ENCODE results near the gene DECR2. TPM values are rescaled to one million over a fixed set of nuclear protein-coding genes. Genes with fewer than 3 reads are reported as not detected.
"Not testable (repeated sequence)": the region's sequence is repeated elsewhere in the genome, so short reads cannot be mapped to it uniquely, and the experiment has no call there.

DECR2 gene
- total RNA-seq, 1 donor from 2014 or later: 15.1 TPM

- H3K27me3 ChIP-seq (ENCODE audit: control insufficient read depth, insufficient read depth, low read length): no peaks in the 10 kb centered on the region
- H3K4me3 ChIP-seq (ENCODE audit: low read depth, low read length): no peak overlapping the region
- H3K36me3 ChIP-seq (ENCODE audit: control insufficient read depth, insufficient read depth, low read length): peaks cover 3% of the 10 kb centered on the region
- no peak for TF ChIP-seq CTCF (IDR thresholded peaks at IDR 0.05; ENCODE audit: insufficient read depth, low read length, poor library complexity, severe bottlenecking)
- DNase-seq (ENCODE audit: low read depth): no peak
Observed at GRCh38 chr16:376817-377418, 24.8 kb upstream of the DECR2 start.

- Histone ChIP-seq H3K4me3 (ENCODE audit: low read depth, low read length) (no peak overlapping the region), H3K27me3 (ENCODE audit: control insufficient read depth, insufficient read depth, low read length) (no peaks in the 10 kb centered on the region), H3K36me3 (ENCODE audit: control insufficient read depth, insufficient read depth, low read length) (peaks cover 3% of the 10 kb centered on the region)
- no peak for DNase-seq (ENCODE audit: low read depth)
- no peak for TF ChIP-seq CTCF (IDR thresholded peaks at IDR 0.05; ENCODE audit: insufficient read depth, low read length, poor library complexity, severe bottlenecking)
Observed at GRCh38 chr16:377419-377951, 24.2 kb upstream of the DECR2 start.

GRCh38 chr16:378113-378820 is 23.4 kb upstream of the DECR2 start:
- H3K36me3 ChIP-seq (ENCODE audit: control insufficient read depth, insufficient read depth, low read length); H3K27me3 ChIP-seq (ENCODE audit: control insufficient read depth, insufficient read depth, low read length); DNase-seq (ENCODE audit: low read depth); H3K4me3 ChIP-seq (ENCODE audit: low read depth, low read length): not testable (repeated sequence)

- H3K36me3 ChIP-seq (ENCODE audit: control insufficient read depth, insufficient read depth, low read length): peaks cover 3% of the 10 kb centered on the region
- no peaks in the 10 kb centered on the region for H3K27me3 ChIP-seq (ENCODE audit: control insufficient read depth, insufficient read depth, low read length)
- H3K4me3 ChIP-seq (ENCODE audit: low read depth, low read length): no peak overlapping the region
- TF ChIP-seq CTCF (IDR thresholded peaks at IDR 0.05; ENCODE audit: insufficient read depth, low read length, poor library complexity, severe bottlenecking): no peak
- no peak for DNase-seq (ENCODE audit: low read depth)
Observed at GRCh38 chr16:378821-379182, 22.9 kb upstream of the DECR2 start.

GRCh38 chr16:379183-379960 is 22.3 kb upstream of the DECR2 start:
- H3K4me3 ChIP-seq (ENCODE audit: low read depth, low read length): no peak overlapping the region
- no peaks in the 10 kb centered on the region for H3K27me3 ChIP-seq (ENCODE audit: control insufficient read depth, insufficient read depth, low read length)
- DNase-seq (ENCODE audit: low read depth): no peak
- H3K36me3 ChIP-seq (ENCODE audit: control insufficient read depth, insufficient read depth, low read length): peaks cover 3% of the 10 kb centered on the region
- no peak for TF ChIP-seq CTCF (IDR thresholded peaks at IDR 0.05; ENCODE audit: insufficient read depth, low read length, poor library complexity, severe bottlenecking)

Measured in kidney epithelial cell (primary cell).